Nucleus accumbens (tissue), 56 donors: Measurements from ENCODE around the gene HECTD2.

ENCODE experiments used
- DNase-seq, 56 donors: peaks; one replicate each; lab custom pipeline; 2025; lab: John Stamatoyannopoulos, UW

Gene HECTD2

GRCh38 chr10:91562839-91563581, 152.9 kb downstream of the HECTD2 start:
- DNase-seq = no peak

DNA sequence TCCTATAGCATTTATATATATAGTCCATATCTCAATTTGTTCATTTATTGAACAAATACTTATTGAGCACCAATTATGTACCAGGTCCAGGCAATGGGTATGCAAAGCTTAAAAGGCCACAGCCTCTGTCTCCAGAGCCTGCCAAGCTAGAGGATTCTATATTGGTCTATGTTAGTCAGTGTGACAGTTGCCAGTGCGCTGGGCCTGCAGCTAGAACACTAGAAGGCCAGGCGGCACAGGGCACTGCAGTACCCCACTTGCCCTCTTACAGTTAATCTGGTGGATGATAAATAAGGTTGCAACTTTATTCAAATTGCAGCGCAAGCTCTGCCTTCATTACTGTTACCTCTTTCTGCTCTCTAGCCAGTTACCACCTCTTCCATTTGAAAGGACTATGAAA, 153.9 kb downstream of the HECTD2 start:
- no peak for DNase-seq
